AG04449 (cell line): Measurements from ENCODE around the gene MLIP.
"Not testable (repeated sequence)": the region's sequence is repeated elsewhere in the genome, so short reads cannot be mapped to it uniquely, and the experiment has no call there.

Experiments
- CTCF ChIA-PET: fragments of 350-600 bp; formaldehyde crosslinking; extraction: SDS; loops from one replicate; lab custom pipeline; 2021; ENCODE audit warnings: antibody characterized with exemption; lab: Yijun Ruan, JAX
- POLR2A ChIA-PET: fragments of 400-600, 350-600 bp; formaldehyde crosslinking; extraction: SDS; loops from one replicate; lab custom pipeline; 2020; ENCODE audit warnings: antibody characterized with exemption, inconsistent platforms; lab: Yijun Ruan, JAX
- DNase-seq: peaks from one replicate; pipeline ENCODE4 v3.0.0-alpha.2; 2010; ENCODE audit warnings: low read depth, low spot score
- H3K4me3 ChIP-seq: 2 replicates; pipeline ENCODE4 v1.5.1; 2011; ENCODE audit warnings: low read depth, mild to moderate bottlenecking, control low read depth, low read length
- CTCF ChIP-seq: IDR thresholded peaks from one replicate; pipeline ENCODE4 v1.5.1; 2011; ENCODE audit warnings: mild to moderate bottlenecking, moderate library complexity, low read length, control low read depth, inconsistent platforms; ENCODE audit not compliant: insufficient read depth; ENCODE audit errors: missing control alignments

MLIP gene

GRCh38 chr6:54204921-54205591 lies 93.8 kb downstream of the MLIP start:
- no peak overlapping the region for H3K4me3 ChIP-seq
- POLR2A ChIA-PET = no interaction called here
- DNase-seq = no peak
- CTCF ChIA-PET = no interaction called here
- TF ChIP-seq CTCF = no peak

GRCh38 chr6:54206510-54206909 lies 95.3 kb downstream of the MLIP start:
- POLR2A ChIA-PET = no interaction called here
- TF ChIP-seq CTCF = no peak

GRCh38 chr6:54209983-54210382 lies 98.7 kb downstream of the MLIP start:
- CTCF ChIA-PET, H3K4me3 ChIP-seq, POLR2A ChIA-PET, DNase-seq: not testable (repeated sequence)

More at GRCh38 chr6:54206510-54206909, 95.3 kb downstream of the MLIP start:
- H3K4me3 ChIP-seq = no peak overlapping the region
- CTCF ChIA-PET = no interaction called here
- no peak for DNase-seq

GRCh38 chr6:54214286-54214685 lies 103.0 kb downstream of the MLIP start:
- CTCF ChIA-PET = no interaction called here
- no peak overlapping the region for H3K4me3 ChIP-seq
- POLR2A ChIA-PET = no interaction called here
- no peak for DNase-seq
- no peak for TF ChIP-seq CTCF

- no peak overlapping the region for H3K4me3 ChIP-seq
- ChIA-PET CTCF (no interaction called here), POLR2A (no interaction called here)
- DNase-seq = no peak
- TF ChIP-seq CTCF = no peak
Observed at GRCh38 chr6:54216336-54216735, 105.1 kb downstream of the MLIP start.

- H3K4me3 ChIP-seq = no peak overlapping the region
- no peak for TF ChIP-seq CTCF
- POLR2A ChIA-PET = no interaction called here
- no peak for DNase-seq
- CTCF ChIA-PET = no interaction called here
Observed at GRCh38 chr6:54217018-54217417, 105.8 kb downstream of the MLIP start.

- TF ChIP-seq CTCF = no peak
- H3K4me3 ChIP-seq = no peak overlapping the region
- DNase-seq = no peak
- ChIA-PET CTCF (no interaction called here), POLR2A (no interaction called here)
Observed at GRCh38 chr6:54222217-54222616, 111.0 kb downstream of the MLIP start.
